MM.1S (cell line): ENCODE data around the gene YPEL1.

Source experiments
- CTCF ChIP-seq: fragments of 300-600 bp; sonication (generic); IDR thresholded peaks from 2 replicates; pipeline ENCODE4 v1.5.1; 2016; ENCODE audit warnings: antibody characterized with exemption, low read length, mixed read lengths
- EZH2 ChIP-seq: fragments of 300-600 bp; sonication (generic); optimal IDR thresholded peaks from 2 replicates; pipeline ENCODE3; 2017; ENCODE audit warnings: low read depth, mild to moderate bottlenecking, antibody characterized with exemption, low read length, mixed read lengths
- EZH2phosphoT487 ChIP-seq: fragments of 300-600 bp; sonication (generic); IDR thresholded peaks from 2 replicates; pipeline ENCODE4 v1.6.1; 2018; ENCODE audit warnings: antibody characterized with exemption, low read length

DNA sequence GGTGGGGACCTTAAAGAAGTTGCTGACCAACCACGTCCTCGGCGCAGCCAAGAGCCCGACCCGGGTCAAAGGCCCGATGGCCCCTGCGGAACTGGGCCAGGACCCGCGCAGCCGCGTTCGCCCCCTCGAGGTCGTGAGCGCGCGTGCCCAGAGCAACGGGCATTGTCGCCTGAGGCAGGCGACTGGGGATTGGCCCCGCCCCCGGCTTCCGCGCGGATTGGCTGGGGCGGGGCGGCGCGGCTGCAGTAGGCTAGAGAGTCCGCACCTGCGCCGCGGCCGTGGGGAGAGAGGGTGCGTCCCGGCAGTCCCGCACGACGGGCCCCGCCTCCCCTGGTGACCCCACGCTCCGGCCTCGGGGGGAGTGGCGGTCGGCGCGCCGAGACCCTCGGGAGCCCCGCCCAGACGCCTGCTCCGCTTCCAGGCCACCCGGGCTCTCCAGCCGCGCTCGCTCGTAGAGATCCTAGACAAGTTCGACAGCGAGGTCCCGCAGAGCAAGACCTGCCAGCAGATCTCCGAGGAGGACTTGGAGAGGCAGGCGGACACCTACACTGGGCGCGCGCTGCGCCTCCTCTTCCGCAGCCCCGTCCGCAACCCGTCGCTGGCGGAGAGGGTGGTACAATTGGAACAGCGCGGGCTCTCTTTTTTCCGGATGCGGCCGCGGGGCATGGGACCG, 78.1 kb downstream of the YPEL1 start:
- TF ChIP-seq CTCF (peak; percentile 32; the same call in 1 of the 2 replicates), EZH2phosphoT487 (no peak), EZH2 (no peak)
